ENCODE results near the gene RTN4RL2. TPM values are rescaled to one million over a fixed set of nuclear protein-coding genes. Genes with fewer than 3 reads are reported as not detected.

The RTN4RL2 gene
- polyA plus RNA-seq, 1 donor from 2014 or later: 0.66 TPM

DNA sequence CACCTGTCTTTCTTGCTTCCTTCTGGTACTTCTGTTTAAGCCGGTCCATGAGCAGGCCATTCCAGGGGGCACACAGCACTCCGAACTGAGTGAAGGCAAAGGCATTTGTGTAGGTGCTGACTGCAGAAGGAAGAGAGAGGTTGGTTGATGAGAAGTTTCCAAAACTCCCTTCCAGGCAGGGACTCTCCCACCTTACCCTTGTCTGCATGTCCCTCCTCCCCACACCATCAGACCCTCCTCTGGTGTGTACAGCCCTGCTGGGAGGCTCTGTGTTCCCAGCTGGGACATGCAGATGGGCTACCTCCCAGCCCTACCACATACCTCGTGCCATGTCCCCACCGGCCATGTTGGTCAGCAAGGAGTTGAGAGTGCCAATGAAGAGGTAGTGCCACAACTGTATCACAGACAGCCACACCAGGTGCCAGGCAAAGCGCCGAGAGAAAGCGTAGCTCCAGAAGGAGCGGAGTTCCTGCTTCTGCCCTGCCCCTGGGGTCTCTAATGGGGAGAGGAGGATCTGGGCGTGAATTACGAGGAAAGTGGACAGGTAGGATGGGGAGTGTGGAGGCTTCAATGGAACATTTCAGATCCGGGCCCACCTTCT, 45.6 kb upstream of the RTN4RL2 start:
- no peaks in the 10 kb centered on the region for H3F3A ChIP-seq (ENCODE audit: insufficient read depth, low read length, poor library complexity, severe bottlenecking)
- H2AFZ ChIP-seq (ENCODE audit: low read depth, low read length): no peak overlapping the region
- no peak overlapping the region for H3K27ac ChIP-seq (ENCODE audit: low read length)
- no peaks in the 10 kb centered on the region for H3K79me2 ChIP-seq (replicated peaks; ENCODE audit: insufficient read depth, low read length)
- no peaks in the 10 kb centered on the region for H3K9me2 ChIP-seq (ENCODE audit: insufficient read depth, low read length)
- H4K20me1 ChIP-seq (ENCODE audit: insufficient read depth): no peaks in the 10 kb centered on the region
- H3K4me2 ChIP-seq (ENCODE audit: low read length): no peak overlapping the region
- H3K4me3 ChIP-seq (ENCODE audit: low read length): no peak overlapping the region
- H3K9me3 ChIP-seq (ENCODE audit: low read length): no peaks in the 10 kb centered on the region
- H3K9ac ChIP-seq (ENCODE audit: low read length): no peak overlapping the region
- H3K27me3 ChIP-seq (ENCODE audit: insufficient read depth, low read depth, low read length): no peaks in the 10 kb centered on the region
- TF ChIP-seq EP300 (conservative IDR thresholded peaks at IDR 0.05; ENCODE audit: poor library complexity, severe bottlenecking): no peak
- no peak for TF ChIP-seq MXI1 (conservative IDR thresholded peaks at IDR 0.05; ENCODE audit: poor library complexity, severe bottlenecking)
- no peak for TF ChIP-seq TAF1 (IDR thresholded peaks at IDR 0.05; ENCODE audit: low read depth)
- no peak for TF ChIP-seq RAD21 (conservative IDR thresholded peaks at IDR 0.05)
- TF ChIP-seq SMC3 (conservative IDR thresholded peaks at IDR 0.05; ENCODE audit: poor library complexity): no peak
- no peak for TF ChIP-seq POLR2AphosphoS5 (IDR thresholded peaks at IDR 0.05)
- TF ChIP-seq REST (IDR thresholded peaks at IDR 0.05; ENCODE audit: borderline replicate concordance): no peak
- no peak for TF ChIP-seq EZH2 (IDR thresholded peaks at IDR 0.05; ENCODE audit: borderline replicate concordance, insufficient read depth, low read length, poor library complexity, severe bottlenecking)
- TF ChIP-seq, protein P1, sequence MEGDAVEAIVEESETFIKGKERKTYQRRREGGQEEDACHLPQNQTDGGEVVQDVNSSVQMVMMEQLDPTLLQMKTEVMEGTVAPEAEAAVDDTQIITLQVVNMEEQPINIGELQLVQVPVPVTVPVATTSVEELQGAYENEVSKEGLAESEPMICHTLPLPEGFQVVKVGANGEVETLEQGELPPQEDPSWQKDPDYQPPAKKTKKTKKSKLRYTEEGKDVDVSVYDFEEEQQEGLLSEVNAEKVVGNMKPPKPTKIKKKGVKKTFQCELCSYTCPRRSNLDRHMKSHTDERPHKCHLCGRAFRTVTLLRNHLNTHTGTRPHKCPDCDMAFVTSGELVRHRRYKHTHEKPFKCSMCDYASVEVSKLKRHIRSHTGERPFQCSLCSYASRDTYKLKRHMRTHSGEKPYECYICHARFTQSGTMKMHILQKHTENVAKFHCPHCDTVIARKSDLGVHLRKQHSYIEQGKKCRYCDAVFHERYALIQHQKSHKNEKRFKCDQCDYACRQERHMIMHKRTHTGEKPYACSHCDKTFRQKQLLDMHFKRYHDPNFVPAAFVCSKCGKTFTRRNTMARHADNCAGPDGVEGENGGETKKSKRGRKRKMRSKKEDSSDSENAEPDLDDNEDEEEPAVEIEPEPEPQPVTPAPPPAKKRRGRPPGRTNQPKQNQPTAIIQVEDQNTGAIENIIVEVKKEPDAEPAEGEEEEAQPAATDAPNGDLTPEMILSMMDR (IDR thresholded peaks at IDR 0.05; ENCODE audit: poor library complexity, severe bottlenecking): no peak
- H3K36me3 ChIP-seq (ENCODE audit: insufficient read depth, low read length): no peaks in the 10 kb centered on the region

DNA sequence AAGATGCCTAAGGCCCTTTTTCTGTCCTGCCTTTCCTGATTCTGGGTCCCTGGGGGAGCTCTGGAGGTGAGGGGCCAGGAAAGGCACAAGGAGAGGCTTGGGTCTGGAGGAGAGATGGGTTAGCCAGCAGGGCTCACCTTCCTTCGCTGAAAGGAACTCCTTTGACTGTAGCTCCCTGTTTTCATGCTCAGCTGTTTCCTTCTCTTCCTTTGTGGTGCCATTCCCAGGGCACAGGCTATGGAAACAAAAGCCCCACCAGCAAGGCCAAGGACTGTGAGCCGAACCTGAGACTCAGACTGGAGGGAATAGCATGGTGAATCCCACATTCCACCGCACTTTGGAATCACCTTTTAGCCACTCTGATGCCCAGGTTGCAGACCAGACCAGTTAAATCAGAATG, 43.9 kb upstream of the RTN4RL2 start:
- H2AFZ ChIP-seq (ENCODE audit: low read depth, low read length): no peak overlapping the region
- H3K4me3 ChIP-seq (ENCODE audit: low read length): no peak overlapping the region
- no peaks in the 10 kb centered on the region for H3K9me2 ChIP-seq (ENCODE audit: insufficient read depth, low read length)
- no peaks in the 10 kb centered on the region for H3K9me3 ChIP-seq (ENCODE audit: low read length)
- H3K27ac ChIP-seq (ENCODE audit: low read length): no peak overlapping the region
- H3K79me2 ChIP-seq (replicated peaks; ENCODE audit: insufficient read depth, low read length): no peaks in the 10 kb centered on the region
- no peaks in the 10 kb centered on the region for H3F3A ChIP-seq (ENCODE audit: insufficient read depth, low read length, poor library complexity, severe bottlenecking)
- H3K27me3 ChIP-seq (ENCODE audit: insufficient read depth, low read depth, low read length): no peaks in the 10 kb centered on the region
- TF ChIP-seq RAD21 (conservative IDR thresholded peaks at IDR 0.05) (no peak), REST (IDR thresholded peaks at IDR 0.05; ENCODE audit: borderline replicate concordance) (no peak), MXI1 (conservative IDR thresholded peaks at IDR 0.05; ENCODE audit: poor library complexity, severe bottlenecking) (no peak), POLR2AphosphoS5 (IDR thresholded peaks at IDR 0.05) (no peak), EZH2 (IDR thresholded peaks at IDR 0.05; ENCODE audit: borderline replicate concordance, insufficient read depth, low read length, poor library complexity, severe bottlenecking) (no peak), EP300 (conservative IDR thresholded peaks at IDR 0.05; ENCODE audit: poor library complexity, severe bottlenecking) (no peak), TAF1 (IDR thresholded peaks at IDR 0.05; ENCODE audit: low read depth) (no peak), SMC3 (conservative IDR thresholded peaks at IDR 0.05; ENCODE audit: poor library complexity) (no peak)
- TF ChIP-seq, protein P1 (IDR thresholded peaks at IDR 0.05; ENCODE audit: poor library complexity, severe bottlenecking): no peak
- H3K4me2 ChIP-seq (ENCODE audit: low read length): no peak overlapping the region
- no peak overlapping the region for H3K9ac ChIP-seq (ENCODE audit: low read length)
- no peaks in the 10 kb centered on the region for H3K36me3 ChIP-seq (ENCODE audit: insufficient read depth, low read length)
- H4K20me1 ChIP-seq (ENCODE audit: insufficient read depth): no peaks in the 10 kb centered on the region
